Endodermal cell (in vitro differentiated cells): ENCODE results near the gene BIVM. TPM values are rescaled to one million over a fixed set of nuclear protein-coding genes. Genes with fewer than 3 reads are reported as not detected.

Source experiments
- DNase-seq: peaks from one replicate; pipeline ENCODE4 v3.0.0-alpha.2; 2017
- H3K27ac ChIP-seq: 2 replicates; pipeline ENCODE4 v1.5.1; 2013; ENCODE audit warnings: mild to moderate bottlenecking, low read depth, low read length, moderate library complexity
- H3K27me3 ChIP-seq: 2 replicates; pipeline ENCODE4 v1.6.1; 2013; ENCODE audit warnings: mild to moderate bottlenecking, low read length, moderate library complexity; ENCODE audit not compliant: insufficient read depth, control insufficient read depth, poor library complexity, severe bottlenecking
- H3K36me3 ChIP-seq: 2 replicates; pipeline ENCODE4 v1.7.0; 2013; ENCODE audit warnings: mild to moderate bottlenecking, low read length, moderate library complexity; ENCODE audit not compliant: control insufficient read depth, insufficient read depth
- H3K4me1 ChIP-seq: one replicate; pipeline ENCODE4 v1.7.0; 2013; ENCODE audit warnings: low read length; ENCODE audit not compliant: control insufficient read depth, insufficient read depth
- H3K4me3 ChIP-seq: 2 replicates; pipeline ENCODE4 v1.5.1; 2013; ENCODE audit warnings: mild to moderate bottlenecking, low read length, moderate library complexity
- H3K9ac ChIP-seq: 2 replicates; pipeline ENCODE4 v1.6.1; 2013; ENCODE audit warnings: mild to moderate bottlenecking, low read length, moderate library complexity; ENCODE audit not compliant: poor library complexity, severe bottlenecking; ENCODE audit errors: extremely low read depth
- H3K9me3 ChIP-seq: 2 replicates; pipeline ENCODE4 v1.6.1; 2013; ENCODE audit warnings: mild to moderate bottlenecking, low read length, moderate library complexity; ENCODE audit not compliant: control insufficient read depth
- H3K27ac Mint-ChIP-seq: 2 replicates; pipeline ENCODE4 v1.8.0; 2020; ENCODE audit warnings: mixed read lengths
- H3K27me3 Mint-ChIP-seq: 2 replicates; pipeline ENCODE4 v1.8.0; 2021; ENCODE audit warnings: mild to moderate bottlenecking, mixed read lengths; ENCODE audit not compliant: insufficient read depth
- H3K36me3 Mint-ChIP-seq: 2 replicates; pipeline ENCODE4 v1.8.0; 2020; ENCODE audit warnings: low read depth, mixed read lengths
- H3K4me1 Mint-ChIP-seq: 2 replicates; pipeline ENCODE4 v1.8.0; 2020; ENCODE audit warnings: mixed read lengths
- H3K4me3 Mint-ChIP-seq: 2 replicates; pipeline ENCODE4 v1.8.0; 2020; ENCODE audit warnings: mild to moderate bottlenecking, moderate library complexity, mixed read lengths
- H3K9me3 Mint-ChIP-seq: 2 replicates; pipeline ENCODE4 v1.8.0; 2020; ENCODE audit warnings: mild to moderate bottlenecking, mixed read lengths
- CTCF ChIP-seq: fragments of 200-600 bp; sonication (generic); conservative IDR thresholded peaks from 2 replicates; pipeline ENCODE4 v1.5.0; 2021; ENCODE audit warnings: antibody characterized with exemption, mild to moderate bottlenecking
- WGBS, 2 experiments: methylation state at CpG; one replicate each; pipeline versions ENCODE4 v1.1.5 to v1.1.7; 2013; ENCODE audit warnings: missing lambda C conversion rate in 2 of 2, mixed read lengths in 1 of 2; ENCODE audit not compliant: insufficient coverage in 1 of 2, insufficient read length in 1 of 2; 5-methylcytosine and 5-hydroxymethylcytosine counted together
- total RNA-seq, 2 donors: library from RNA; stranded (reverse); fragmentation: NEBNext Ultra II Directional in 1 of 2; extraction: Animal tissue kit (Norgen Biotek cat#: 25700) in 1 of 2; gene quantifications; 2 replicates in 1 of 2; 3 replicates in 1 of 2; pipeline ENCODE4 v1.2.1, GENCODE V29; 2021

Gene BIVM
- total RNA-seq, 2 donors from 2014 or later, result 14.7 to 15.0 TPM

GRCh38 chr13:102758842-102759241, 40.1 kb upstream of the BIVM start:
- DNase-seq, result no peak
- H3K27ac Mint-ChIP-seq, result no peak overlapping the region
- no peak overlapping the region for H3K4me3 Mint-ChIP-seq
- Histone ChIP-seq H3K4me3 (no peak overlapping the region), H3K27ac (no peak overlapping the region), H3K27me3 (no peaks in the 10 kb centered on the region), H3K4me1 (no peaks in the 10 kb centered on the region), H3K9ac (no peak overlapping the region), H3K9me3 (no peaks in the 10 kb centered on the region), H3K36me3 (no peaks in the 10 kb centered on the region)
- WGBS, 2 experiments, result 80 to 82% methylated on average over 1 to 2 of the region's 2 CpGs
- no peak for TF ChIP-seq CTCF
- no peaks in the 10 kb centered on the region for H3K9me3 Mint-ChIP-seq
- H3K27me3 Mint-ChIP-seq, result no peaks in the 10 kb centered on the region
- no peaks in the 10 kb centered on the region for H3K36me3 Mint-ChIP-seq
- H3K4me1 Mint-ChIP-seq, result no peaks in the 10 kb centered on the region

GRCh38 chr13:102761071-102761470, 37.8 kb upstream of the BIVM start:
- Histone ChIP-seq H3K27me3 (no peaks in the 10 kb centered on the region), H3K36me3 (peaks cover 4% of the 10 kb centered on the region), H3K4me1 (no peaks in the 10 kb centered on the region), H3K9ac (no peak overlapping the region), H3K27ac (no peak overlapping the region), H3K4me3 (no peak overlapping the region), H3K9me3 (no peaks in the 10 kb centered on the region)
- WGBS, 2 experiments, result 88% methylated on average over 1 of the region's 1 CpG; no CpG with 5 or more reads in 1 of the 2 experiments
- Mint-ChIP-seq H3K4me3 (no peak overlapping the region), H3K27ac (no peak overlapping the region), H3K4me1 (no peaks in the 10 kb centered on the region), H3K27me3 (no peaks in the 10 kb centered on the region), H3K9me3 (no peaks in the 10 kb centered on the region), H3K36me3 (no peaks in the 10 kb centered on the region)
- no peak for DNase-seq
- no peak for TF ChIP-seq CTCF

- H3K27ac ChIP-seq, result no peak overlapping the region
- no peaks in the 10 kb centered on the region for H3K27me3 ChIP-seq
- no peaks in the 10 kb centered on the region for H3K27me3 Mint-ChIP-seq
- no peaks in the 10 kb centered on the region for H3K4me1 ChIP-seq
- no peak for TF ChIP-seq CTCF
- H3K9ac ChIP-seq, result no peak overlapping the region
- no peaks in the 10 kb centered on the region for H3K9me3 ChIP-seq
- no peak for DNase-seq
- H3K9me3 Mint-ChIP-seq, result no peaks in the 10 kb centered on the region
- no peak overlapping the region for H3K27ac Mint-ChIP-seq
- H3K36me3 Mint-ChIP-seq, result peaks cover 2% of the 10 kb centered on the region
- 94 to 100% methylated on average over 1 of the region's 1 CpG for WGBS, 2 experiments
- no peaks in the 10 kb centered on the region for H3K4me1 Mint-ChIP-seq
- no peak overlapping the region for H3K4me3 Mint-ChIP-seq
- H3K4me3 ChIP-seq, result no peak overlapping the region
- H3K36me3 ChIP-seq, result peaks cover 17% of the 10 kb centered on the region
Measured at GRCh38 chr13:102763741-102764140, 35.2 kb upstream of the BIVM start.
